ENCODE data around the gene HMCN1. TPM values are rescaled to one million over a fixed set of nuclear protein-coding genes. Genes with fewer than 3 reads are reported as not detected.

The HMCN1 gene
- total RNA-seq, 1 experiment from 2014 or later, result 0.23 TPM

DNA sequence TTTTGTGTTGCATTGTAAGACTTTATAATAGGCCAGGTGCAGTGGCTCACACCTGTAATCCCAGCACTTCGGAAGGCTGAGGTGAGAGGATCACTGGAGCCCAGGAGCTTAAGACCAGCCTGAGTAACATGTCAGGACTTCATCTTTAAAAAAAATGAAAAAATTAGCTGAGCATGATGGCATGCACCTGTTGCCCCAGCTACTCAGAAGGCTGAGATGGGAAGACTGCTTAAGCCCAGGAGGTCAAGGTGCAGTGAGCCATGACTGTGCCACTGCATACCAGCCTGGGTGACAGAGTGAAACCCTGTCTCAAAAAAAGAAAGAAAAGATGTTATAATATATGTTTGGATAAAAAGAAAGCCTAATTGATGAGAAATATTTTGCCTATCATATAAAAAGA lies 34.9 kb downstream of the HMCN1 start:
- DNase-seq (ENCODE audit: low read depth, low spot score), result no peak
- TF ChIP-seq SIN3A (IDR thresholded peaks at IDR 0.05; ENCODE audit: borderline replicate concordance, insufficient read depth, low read depth, low read length) (no peak), TCF7L2 (IDR thresholded peaks at IDR 0.05; ENCODE audit: low read depth, low read length) (no peak), CTCF (IDR thresholded peaks at IDR 0.05) (no peak), REST (IDR thresholded peaks at IDR 0.05; ENCODE audit: insufficient read depth in 1 of 2, low read depth in 2 of 2, low read length in 1 of 2) (no peak), POLR2AphosphoS5 (IDR thresholded peaks at IDR 0.05; ENCODE audit: low read depth, low read length) (no peak)
- ATAC-seq, result no peak
- Histone ChIP-seq H3K27me3 (ENCODE audit: control insufficient read depth, insufficient read depth, low read length) (no peaks in the 10 kb centered on the region), H3K9me3 (ENCODE audit: control insufficient read depth, insufficient read depth, low read depth, low read length) (no peaks in the 10 kb centered on the region), H3K4me3 (ENCODE audit: low read depth in 2 of 2, low read length in 2 of 2) (no peak overlapping the region), H3K36me3 (ENCODE audit: control insufficient read depth, insufficient read depth, low read length) (no peaks in the 10 kb centered on the region), H3K4me1 (ENCODE audit: control insufficient read depth, insufficient read depth, low read length) (no peaks in the 10 kb centered on the region), H3K27ac (ENCODE audit: low read length) (no peak overlapping the region)
- ChIA-PET POLR2A (no interaction called here), CTCF (no interaction called here)
- intact Hi-C loops (cut with micrococcal nuclease; ENCODE audit: unreplicated experiment), result no loop called here
- in situ Hi-C loops (cut with HindIII; ENCODE audit: low pct_unique_long_range_greater_than_20kb, low sequenced_read_pairs), result no loop called here
- no TSS peak for BruUV-seq (replicated peaks)

GRCh38 chr1:185774394-185774793 lies 40.2 kb downstream of the HMCN1 start:
- no peak overlapping the region for H3K27ac ChIP-seq (ENCODE audit: low read length)
- POLR2A ChIA-PET, result no interaction called here
- no peak for TF ChIP-seq SIN3A (IDR thresholded peaks at IDR 0.05; ENCODE audit: borderline replicate concordance, insufficient read depth, low read depth, low read length)
- no peak for TF ChIP-seq CTCF (IDR thresholded peaks at IDR 0.05)
- no peak for TF ChIP-seq TCF7L2 (IDR thresholded peaks at IDR 0.05; ENCODE audit: low read depth, low read length)
- TF ChIP-seq POLR2AphosphoS5 (IDR thresholded peaks at IDR 0.05; ENCODE audit: low read depth, low read length), result no peak
- TF ChIP-seq REST (IDR thresholded peaks at IDR 0.05; ENCODE audit: insufficient read depth in 1 of 2, low read depth in 2 of 2, low read length in 1 of 2), result no peak
- BruUV-seq (replicated peaks), result no TSS peak
- H3K27me3 ChIP-seq (ENCODE audit: control insufficient read depth, insufficient read depth, low read length), result no peaks in the 10 kb centered on the region
- in situ Hi-C loops (cut with HindIII; ENCODE audit: low pct_unique_long_range_greater_than_20kb, low sequenced_read_pairs) (no loop called here), intact Hi-C loops (cut with micrococcal nuclease; ENCODE audit: unreplicated experiment) (no loop called here)
- H3K4me1 ChIP-seq (ENCODE audit: control insufficient read depth, insufficient read depth, low read length), result no peaks in the 10 kb centered on the region
- DNase-seq (ENCODE audit: low read depth, low spot score), result no peak
- H3K36me3 ChIP-seq (ENCODE audit: control insufficient read depth, insufficient read depth, low read length), result no peaks in the 10 kb centered on the region
- no peaks in the 10 kb centered on the region for H3K9me3 ChIP-seq (ENCODE audit: control insufficient read depth, insufficient read depth, low read depth, low read length)
- H3K4me3 ChIP-seq (ENCODE audit: low read depth in 2 of 2, low read length in 2 of 2), result no peak overlapping the region
- CTCF ChIA-PET, result no interaction called here
- ATAC-seq, result no peak

Measured in Panc1 (cell line).